Transverse colon (tissue), 4 donors: ENCODE results near the gene MPPED1.

Source experiments
- POLR2A ChIP-seq: fragments of 450-650 bp; IDR thresholded peaks from one replicate; pipeline ENCODE4 v1.6.1; 2016; ENCODE audit warnings: antibody characterized with exemption, mild to moderate bottlenecking, moderate library complexity
- POLR2AphosphoS5 ChIP-seq, 3 donors: sonication (generic); formaldehyde crosslinking; IDR thresholded peaks; one replicate each; pipeline ENCODE4 v1.6.1; 2016; ENCODE audit warnings: antibody characterized with exemption in 3 of 3
- TF ChIP-seq, protein P1 (sequence below), 5 experiments: fragments of 200-600 bp in 3 of 5; fragments of 450-650 bp in 2 of 5; sonication (generic) in 3 of 5; IDR thresholded peaks; 1 replicate in 2 of 5; 2 replicates in 3 of 5; pipeline ENCODE4 v1.5.1; 2016 to 2017; ENCODE audit warnings: antibody characterized with exemption in 5 of 5, inconsistent platforms in 3 of 5, mild to moderate bottlenecking in 2 of 5, moderate library complexity in 1 of 5

DNA sequence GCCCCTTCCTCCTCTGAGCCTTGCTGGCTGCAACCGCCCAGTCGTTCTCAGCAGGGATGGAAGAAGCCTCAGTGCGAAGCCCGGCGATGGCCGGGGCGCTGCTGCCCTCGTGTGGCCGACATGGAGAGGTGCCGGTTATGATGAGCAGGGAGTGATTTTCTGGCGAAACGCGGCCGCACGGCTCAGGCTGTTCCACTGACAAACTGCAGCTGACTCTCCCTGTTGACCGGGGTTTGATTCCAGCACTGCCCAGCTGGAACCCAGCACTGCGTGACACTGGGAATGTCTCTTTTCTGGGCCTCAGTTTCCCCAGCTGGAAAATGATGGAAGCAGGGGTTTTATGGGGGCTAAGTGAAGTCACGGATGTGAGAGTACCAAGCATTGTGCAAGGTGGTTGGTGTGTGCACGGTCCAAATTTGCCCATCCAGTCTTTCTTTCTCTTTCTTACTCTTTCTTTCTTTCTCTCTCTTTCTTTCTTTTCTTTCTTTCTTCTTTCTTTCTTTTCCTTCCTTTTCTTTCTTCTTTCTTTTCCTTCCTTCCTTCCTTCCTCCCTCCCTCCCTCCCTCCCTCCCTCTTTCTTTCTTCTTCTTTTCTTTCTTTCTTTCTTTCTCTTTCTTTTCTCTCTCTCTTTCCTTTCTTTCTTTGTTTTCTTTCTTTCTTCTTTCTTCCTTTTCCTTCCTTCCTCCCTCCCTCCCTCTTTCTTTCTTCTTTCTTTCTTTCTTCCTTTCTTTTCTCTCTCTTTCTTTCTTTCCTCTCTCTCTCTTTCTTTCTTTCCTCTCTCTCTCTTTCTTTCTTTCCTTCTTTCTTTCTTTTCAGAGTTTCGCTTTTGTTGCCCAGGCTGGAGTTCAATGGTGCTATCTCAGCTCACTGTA, 25.8 kb upstream of the MPPED1 start:
- TF ChIP-seq, protein P1, sequence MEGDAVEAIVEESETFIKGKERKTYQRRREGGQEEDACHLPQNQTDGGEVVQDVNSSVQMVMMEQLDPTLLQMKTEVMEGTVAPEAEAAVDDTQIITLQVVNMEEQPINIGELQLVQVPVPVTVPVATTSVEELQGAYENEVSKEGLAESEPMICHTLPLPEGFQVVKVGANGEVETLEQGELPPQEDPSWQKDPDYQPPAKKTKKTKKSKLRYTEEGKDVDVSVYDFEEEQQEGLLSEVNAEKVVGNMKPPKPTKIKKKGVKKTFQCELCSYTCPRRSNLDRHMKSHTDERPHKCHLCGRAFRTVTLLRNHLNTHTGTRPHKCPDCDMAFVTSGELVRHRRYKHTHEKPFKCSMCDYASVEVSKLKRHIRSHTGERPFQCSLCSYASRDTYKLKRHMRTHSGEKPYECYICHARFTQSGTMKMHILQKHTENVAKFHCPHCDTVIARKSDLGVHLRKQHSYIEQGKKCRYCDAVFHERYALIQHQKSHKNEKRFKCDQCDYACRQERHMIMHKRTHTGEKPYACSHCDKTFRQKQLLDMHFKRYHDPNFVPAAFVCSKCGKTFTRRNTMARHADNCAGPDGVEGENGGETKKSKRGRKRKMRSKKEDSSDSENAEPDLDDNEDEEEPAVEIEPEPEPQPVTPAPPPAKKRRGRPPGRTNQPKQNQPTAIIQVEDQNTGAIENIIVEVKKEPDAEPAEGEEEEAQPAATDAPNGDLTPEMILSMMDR (IDR thresholded peaks at IDR 0.05), result peak; percentile 74 to 91 (median 81)
- TF ChIP-seq POLR2AphosphoS5 (IDR thresholded peaks at IDR 0.05), result no peak
- no peak for TF ChIP-seq POLR2A
